GM10266 (cell line): ENCODE measurements around the gene PPCDC.
A peak's percentile ranks its signal among the peaks of the same experiment; 100 is the strongest.

Experiments used
- DNase-seq: peaks from one replicate; pipeline ENCODE4 v3.0.0; 2012; ENCODE audit errors: extremely low spot score
- CTCF ChIP-seq: IDR thresholded peaks from 2 replicates; pipeline ENCODE4 v1.5.1; 2012; ENCODE audit warnings: mild to moderate bottlenecking, low read depth; ENCODE audit not compliant: control insufficient read depth, insufficient read depth; ENCODE audit errors: missing control alignments

Gene PPCDC

DNA sequence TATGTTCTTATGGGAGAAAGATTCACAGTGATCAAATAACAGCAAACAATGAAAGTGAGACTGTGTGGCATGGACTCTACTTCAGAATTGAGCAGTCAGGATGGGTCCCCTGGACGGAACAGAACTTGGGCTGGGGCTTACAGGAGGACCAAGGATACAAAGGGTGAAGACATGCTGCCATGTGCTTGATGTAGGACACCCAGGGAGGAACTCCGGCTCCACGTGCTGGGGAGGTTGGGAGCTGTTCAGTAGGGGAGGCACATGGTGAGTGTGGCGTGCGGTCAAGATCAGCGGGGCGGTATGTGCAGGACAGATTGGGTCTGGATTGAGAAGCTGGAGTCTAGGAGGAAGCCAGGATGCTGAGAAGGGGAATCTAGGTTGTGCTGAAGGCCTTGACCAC, 32.6 kb downstream of the PPCDC start:
- no peak for TF ChIP-seq CTCF
- no peak for DNase-seq

DNA sequence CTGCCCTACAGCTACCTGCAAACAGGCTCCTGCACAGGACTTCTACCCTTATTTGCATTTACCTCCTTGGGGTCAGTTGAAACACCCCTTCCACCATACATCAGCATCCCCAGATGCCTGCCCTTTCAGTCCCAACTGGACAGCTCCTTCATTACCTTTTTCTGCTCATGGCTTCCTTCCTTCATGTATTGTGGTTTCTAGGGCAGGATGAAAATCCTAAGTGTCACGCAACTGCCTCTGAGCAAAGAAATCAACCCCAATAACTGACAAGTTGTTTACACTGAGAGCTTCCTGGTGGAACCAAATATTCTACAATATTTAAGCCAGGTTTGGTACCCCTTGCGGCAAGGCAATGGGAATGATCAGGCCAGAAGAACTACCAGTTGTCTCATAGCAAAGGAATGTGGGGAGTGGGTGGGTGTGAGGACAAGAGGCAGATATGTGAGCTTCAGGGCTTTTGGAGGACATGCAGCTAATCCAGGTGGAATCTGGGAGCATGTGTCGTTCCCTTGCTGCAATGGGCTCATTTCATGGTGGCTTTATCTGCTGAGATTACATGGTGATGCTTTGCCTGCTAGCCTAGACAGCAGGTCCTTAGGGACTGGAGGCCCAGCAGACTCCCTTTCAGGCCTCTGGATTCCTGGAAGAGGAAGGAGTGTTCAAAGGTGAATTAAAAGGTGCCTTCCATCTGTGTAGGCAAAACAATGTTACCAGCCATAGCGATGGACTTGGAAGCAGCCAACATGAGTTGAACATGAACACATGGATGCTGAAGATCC, 34.9 kb downstream of the PPCDC start:
- no peak for TF ChIP-seq CTCF
- no peak for DNase-seq

DNA sequence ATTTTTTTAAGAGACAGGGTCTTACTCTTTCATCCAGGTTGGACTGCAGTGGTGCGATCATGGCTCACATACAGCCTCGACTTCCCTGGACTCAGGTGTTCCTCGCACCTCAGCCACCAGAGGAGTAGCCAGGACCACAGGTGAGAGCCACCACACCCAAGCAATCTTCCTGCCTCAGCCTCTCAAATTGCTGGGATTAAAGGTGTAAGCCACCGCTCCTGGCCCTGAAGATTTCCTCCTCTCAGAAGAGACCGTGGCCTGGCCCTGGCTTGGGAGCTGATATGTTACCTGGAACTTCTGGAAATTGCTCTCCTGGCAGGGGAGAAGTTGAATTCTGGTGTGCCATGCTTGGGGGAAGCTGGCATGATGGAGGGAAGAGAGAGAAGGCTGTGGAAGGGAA, 36.2 kb downstream of the PPCDC start:
- TF ChIP-seq CTCF = no peak
- no peak for DNase-seq

GRCh38 chr15:75061272-75061671, 37.9 kb downstream of the PPCDC start:
- peak; percentile 40 for DNase-seq
- no peak for TF ChIP-seq CTCF

DNA sequence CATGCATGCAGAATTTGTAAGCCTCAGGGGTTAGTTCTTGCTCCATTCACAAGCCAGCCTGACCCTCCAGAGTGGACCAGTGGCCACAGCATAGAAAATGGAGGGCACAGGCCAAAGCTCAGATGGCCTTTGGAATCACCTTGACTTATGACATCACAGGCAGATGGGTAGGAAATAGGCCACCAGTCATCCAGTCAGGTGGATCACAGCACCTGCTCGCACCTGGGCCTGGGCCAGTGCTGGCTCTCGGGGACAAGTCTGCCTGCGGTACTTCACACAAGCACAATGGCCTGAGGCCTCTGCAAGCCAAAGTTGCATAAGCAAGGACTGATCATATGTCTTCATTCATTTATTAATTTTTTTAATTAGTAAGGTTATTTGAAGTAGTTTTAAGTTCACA, 39.3 kb downstream of the PPCDC start:
- no peak for TF ChIP-seq CTCF
- no peak for DNase-seq

- no peak for TF ChIP-seq CTCF
- DNase-seq = no peak
Measured at GRCh38 chr15:75063338-75063737, 39.9 kb downstream of the PPCDC start.

GRCh38 chr15:75063889-75064288, 40.5 kb downstream of the PPCDC start:
- DNase-seq = no peak
- TF ChIP-seq CTCF = no peak
